HG03064 (cell line): Measurements from ENCODE around the gene KREMEN2.
"Not testable (repeated sequence)": the region's sequence is repeated elsewhere in the genome, so short reads cannot be mapped to it uniquely, and the experiment has no call there.

ENCODE experiments used
- ATAC-seq: cut with Tn5 transposase; IDR thresholded peaks from one replicate; pipeline ENCODE4 v1.9.1; 2021; ENCODE audit warnings: low read depth; ENCODE audit not compliant: unreplicated experiment

KREMEN2 gene

GRCh38 chr16:2938206-2938605, 25.9 kb upstream of the KREMEN2 start:
- no peak for ATAC-seq

- ATAC-seq = no peak
Measured at GRCh38 chr16:2939968-2940367, 24.1 kb upstream of the KREMEN2 start.

GRCh38 chr16:2942045-2942444, 22.0 kb upstream of the KREMEN2 start:
- ATAC-seq = no peak

- ATAC-seq = not testable (repeated sequence)
Measured at GRCh38 chr16:2943716-2944115, 20.4 kb upstream of the KREMEN2 start.

- no peak for ATAC-seq
Measured at GRCh38 chr16:2946649-2947048, 17.4 kb upstream of the KREMEN2 start.

GRCh38 chr16:2948807-2949704, 15.0 kb upstream of the KREMEN2 start:
- no peak for ATAC-seq

GRCh38 chr16:2949705-2950352, 14.2 kb upstream of the KREMEN2 start:
- no peak for ATAC-seq

- no peak for ATAC-seq
Measured at GRCh38 chr16:2950353-2950724, 13.7 kb upstream of the KREMEN2 start.

- ATAC-seq = no peak
Measured at GRCh38 chr16:2950773-2951172, 13.3 kb upstream of the KREMEN2 start.

GRCh38 chr16:2952679-2953078, 11.4 kb upstream of the KREMEN2 start:
- no peak for ATAC-seq

GRCh38 chr16:2953706-2954627, 10.1 kb upstream of the KREMEN2 start:
- ATAC-seq = no peak

GRCh38 chr16:2954656-2955381, 9.3 kb upstream of the KREMEN2 start:
- ATAC-seq = no peak

GRCh38 chr16:2955438-2955778, 8.7 kb upstream of the KREMEN2 start:
- no peak for ATAC-seq

- no peak for ATAC-seq
Measured at GRCh38 chr16:2955779-2956578, 8.1 kb upstream of the KREMEN2 start.

GRCh38 chr16:2956579-2956956, 7.5 kb upstream of the KREMEN2 start:
- no peak for ATAC-seq

GRCh38 chr16:2959206-2959605, 4.9 kb upstream of the KREMEN2 start:
- ATAC-seq = no peak

GRCh38 chr16:2960183-2961010, 3.7 kb upstream of the KREMEN2 start:
- no peak for ATAC-seq

GRCh38 chr16:2962334-2963073, 1.6 kb upstream of the KREMEN2 start:
- ATAC-seq = no peak
